Measurements from ENCODE around the gene MMAA.

The MMAA gene

GRCh38 chr4:145602129-145602760 is 16.9 kb upstream of the MMAA start:
- TF ChIP-seq, protein P1, sequence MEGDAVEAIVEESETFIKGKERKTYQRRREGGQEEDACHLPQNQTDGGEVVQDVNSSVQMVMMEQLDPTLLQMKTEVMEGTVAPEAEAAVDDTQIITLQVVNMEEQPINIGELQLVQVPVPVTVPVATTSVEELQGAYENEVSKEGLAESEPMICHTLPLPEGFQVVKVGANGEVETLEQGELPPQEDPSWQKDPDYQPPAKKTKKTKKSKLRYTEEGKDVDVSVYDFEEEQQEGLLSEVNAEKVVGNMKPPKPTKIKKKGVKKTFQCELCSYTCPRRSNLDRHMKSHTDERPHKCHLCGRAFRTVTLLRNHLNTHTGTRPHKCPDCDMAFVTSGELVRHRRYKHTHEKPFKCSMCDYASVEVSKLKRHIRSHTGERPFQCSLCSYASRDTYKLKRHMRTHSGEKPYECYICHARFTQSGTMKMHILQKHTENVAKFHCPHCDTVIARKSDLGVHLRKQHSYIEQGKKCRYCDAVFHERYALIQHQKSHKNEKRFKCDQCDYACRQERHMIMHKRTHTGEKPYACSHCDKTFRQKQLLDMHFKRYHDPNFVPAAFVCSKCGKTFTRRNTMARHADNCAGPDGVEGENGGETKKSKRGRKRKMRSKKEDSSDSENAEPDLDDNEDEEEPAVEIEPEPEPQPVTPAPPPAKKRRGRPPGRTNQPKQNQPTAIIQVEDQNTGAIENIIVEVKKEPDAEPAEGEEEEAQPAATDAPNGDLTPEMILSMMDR (IDR thresholded peaks at IDR 0.05): no peak
- no peak for TF ChIP-seq ZFX (IDR thresholded peaks at IDR 0.05; ENCODE audit: borderline replicate concordance)
- no peak overlapping the region for H3K27ac ChIP-seq

GRCh38 chr4:145605941-145606340 is 13.2 kb upstream of the MMAA start:
- H3K27ac ChIP-seq: no peak overlapping the region
- TF ChIP-seq, protein P1 (IDR thresholded peaks at IDR 0.05): no peak
- no peak for TF ChIP-seq ZFX (IDR thresholded peaks at IDR 0.05; ENCODE audit: borderline replicate concordance)

DNA sequence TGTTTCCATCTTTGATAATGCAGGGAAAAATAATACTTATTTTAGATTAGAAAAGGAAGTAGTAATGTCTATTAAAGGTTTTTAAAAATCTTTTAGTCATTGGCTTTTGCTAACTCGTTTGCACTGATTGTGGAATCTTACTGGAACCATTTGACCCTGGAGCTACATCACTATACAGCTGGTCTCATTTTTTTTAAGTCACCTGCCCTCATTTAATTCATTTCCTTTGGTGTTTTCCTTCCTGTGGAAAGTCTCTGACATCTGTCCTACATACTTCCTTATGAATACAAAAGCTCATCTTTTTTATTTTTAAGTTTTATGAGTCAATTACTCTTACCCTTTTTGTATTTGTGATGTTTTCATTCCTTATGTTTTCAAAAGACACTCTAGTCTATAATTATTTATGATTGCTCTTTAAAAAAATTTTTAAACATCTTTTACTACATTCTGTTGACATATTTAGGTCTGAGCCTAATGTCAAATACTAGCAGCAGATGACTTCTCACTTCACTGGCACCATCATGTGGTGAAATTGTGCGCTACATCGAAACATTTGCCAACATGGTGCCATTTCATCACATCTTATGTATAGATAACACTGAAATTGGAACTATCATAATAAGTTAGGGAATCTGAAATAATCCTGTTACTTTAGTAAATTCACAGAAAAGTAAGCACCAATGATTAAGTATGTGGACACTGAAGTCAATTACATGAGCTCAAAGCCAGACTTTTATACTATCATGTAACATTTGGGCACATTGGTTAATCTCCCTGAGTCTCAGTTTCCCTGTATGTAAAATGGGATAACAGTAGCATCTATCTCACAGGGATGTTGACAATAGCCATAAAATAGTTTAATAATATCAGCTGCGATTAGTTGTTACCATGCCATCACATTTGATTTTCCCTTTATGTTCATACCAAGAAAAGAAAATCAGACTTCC is 9.4 kb upstream of the MMAA start:
- no peak for TF ChIP-seq ZFX (IDR thresholded peaks at IDR 0.05; ENCODE audit: borderline replicate concordance)
- TF ChIP-seq, protein P1 (IDR thresholded peaks at IDR 0.05): peak; percentile 88
- H3K27ac ChIP-seq: no peak overlapping the region

GRCh38 chr4:145613566-145614232 is 5.5 kb upstream of the MMAA start:
- no peak overlapping the region for H3K27ac ChIP-seq
- TF ChIP-seq, protein P1 (IDR thresholded peaks at IDR 0.05): no peak
- no peak for TF ChIP-seq ZFX (IDR thresholded peaks at IDR 0.05; ENCODE audit: borderline replicate concordance)

DNA sequence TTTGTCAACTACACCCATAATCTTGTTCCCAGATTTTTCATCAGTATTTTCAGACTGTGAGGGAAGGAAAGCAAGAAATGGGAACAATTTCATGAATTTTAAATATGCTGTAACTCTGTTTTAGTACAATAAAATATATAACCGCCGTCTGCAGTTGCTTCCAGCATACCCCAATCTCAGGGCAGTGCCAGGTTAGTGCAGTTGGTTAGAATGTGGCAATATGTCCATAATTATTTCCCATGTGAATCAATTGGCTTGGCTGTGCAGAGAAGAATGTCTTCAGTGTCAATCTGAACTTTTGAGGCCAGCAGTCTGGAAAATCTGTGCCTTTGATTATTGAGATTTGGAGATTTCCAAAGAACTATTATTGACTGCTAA is 5.0 kb upstream of the MMAA start:
- H3K27ac ChIP-seq: no peak overlapping the region
- no peak for TF ChIP-seq ZFX (IDR thresholded peaks at IDR 0.05; ENCODE audit: borderline replicate concordance)
- TF ChIP-seq, protein P1 (IDR thresholded peaks at IDR 0.05): no peak

DNA sequence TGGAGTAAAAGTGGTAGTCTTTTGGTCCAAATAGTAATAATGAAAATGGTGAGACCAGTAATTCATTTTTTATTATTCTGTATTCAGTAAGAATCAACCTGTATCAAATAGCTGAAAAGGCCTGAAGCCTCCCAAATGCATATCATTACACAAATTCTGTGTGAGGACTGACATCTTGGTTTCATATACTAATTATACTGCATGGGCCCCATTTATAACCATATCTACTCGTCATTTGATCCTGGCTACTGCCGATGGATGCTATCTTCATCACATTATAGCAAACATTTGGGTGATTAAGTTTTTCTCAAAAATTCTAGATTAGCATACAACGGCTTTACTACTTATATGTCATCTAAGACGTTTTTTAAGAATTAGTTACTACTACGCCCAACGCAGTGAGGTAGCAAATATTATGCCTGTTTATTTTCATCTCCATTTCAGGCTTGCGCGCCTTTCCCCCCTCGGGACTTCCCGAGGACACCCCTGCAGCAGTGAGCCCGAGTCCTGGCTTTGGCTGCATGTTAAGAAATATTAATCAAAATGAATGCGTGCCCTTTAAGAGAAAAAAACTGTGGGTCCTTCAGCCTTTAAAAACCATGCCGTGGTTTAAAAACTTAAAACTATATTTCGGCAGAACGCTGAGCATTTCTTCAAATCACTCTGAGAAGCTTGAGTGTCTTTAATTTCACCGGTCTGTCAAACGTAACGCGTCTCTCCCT is 814 bp upstream of the MMAA start:
- TF ChIP-seq ZFX (IDR thresholded peaks at IDR 0.05; ENCODE audit: borderline replicate concordance): no peak
- TF ChIP-seq, protein P1 (IDR thresholded peaks at IDR 0.05): no peak
- peak overlapping the region; percentile 95 for H3K27ac ChIP-seq

Measured in 22Rv1 (cell line).